OCI-LY1 (cell line): Measurements from ENCODE around the gene CLRN3.

ENCODE experiments used
- H2AFZ ChIP-seq: fragments of 200-600 bp; sonication (generic), shearing (Covaris generic); 2 replicates; pipeline ENCODE4 v1.6.0; 2014; ENCODE audit warnings: antibody characterized with exemption, mild to moderate bottlenecking, low read length
- H3F3A ChIP-seq: fragments of 200-600 bp; sonication (generic), shearing (Covaris generic); 2 replicates; pipeline ENCODE4 v1.6.0; 2014; ENCODE audit warnings: mild to moderate bottlenecking, antibody characterized with exemption, low read length, moderate library complexity; ENCODE audit not compliant: insufficient read depth
- H3K27ac ChIP-seq: fragments of 200-600 bp; sonication (generic); 2 replicates; pipeline ENCODE4 v1.5.1; 2014; ENCODE audit warnings: low read length, mixed run types, mild to moderate bottlenecking, low read depth; ENCODE audit not compliant: poor library complexity, severe bottlenecking
- H3K27me3 ChIP-seq: fragments of 200-600 bp; sonication (generic); 2 replicates; pipeline ENCODE4 v1.6.0; 2014; ENCODE audit warnings: antibody characterized with exemption, mild to moderate bottlenecking, low read length, moderate library complexity; ENCODE audit not compliant: insufficient read depth
- H3K36me3 ChIP-seq: fragments of 200-600 bp; sonication (generic); 2 replicates; pipeline ENCODE4 v1.6.1; 2014; ENCODE audit warnings: mild to moderate bottlenecking, antibody characterized with exemption, low read length, moderate library complexity, mixed read lengths; ENCODE audit not compliant: insufficient read depth
- H3K4me1 ChIP-seq: fragments of 200-600 bp; sonication (generic); 2 replicates; pipeline ENCODE4 v1.5.1; 2014; ENCODE audit warnings: mild to moderate bottlenecking, low read length, moderate library complexity; ENCODE audit not compliant: insufficient read depth, severe bottlenecking
- H3K4me2 ChIP-seq: fragments of 200-600 bp; sonication (generic), shearing (Covaris generic); 2 replicates; pipeline ENCODE4 v1.6.1; 2014; ENCODE audit warnings: low read length
- H3K4me3 ChIP-seq: fragments of 200-600 bp; sonication (generic); 2 replicates; pipeline ENCODE4 v1.5.1; 2014; ENCODE audit warnings: low read length, low read depth, mild to moderate bottlenecking, mixed read lengths; ENCODE audit not compliant: poor library complexity, severe bottlenecking
- H3K79me2 ChIP-seq: fragments of 200-600 bp; shearing (Covaris generic); 2 replicates; pipeline ENCODE4 v1.6.1; 2016; ENCODE audit warnings: mixed run types, low read length, mixed read lengths; ENCODE audit not compliant: insufficient read depth
- H3K9ac ChIP-seq: fragments of 200-600 bp; sonication (generic), shearing (Covaris generic); 2 replicates; pipeline ENCODE4 v1.6.1; 2014; ENCODE audit warnings: mild to moderate bottlenecking, low read length, mixed read lengths
- H3K9me2 ChIP-seq: fragments of 200-600 bp; sonication (generic), shearing (Covaris generic); 2 replicates; pipeline ENCODE4 v1.6.1; 2014; ENCODE audit warnings: low read depth, mild to moderate bottlenecking, low read length, mixed read lengths
- H3K9me3 ChIP-seq: fragments of 200-600 bp; shearing (Covaris generic); 2 replicates; pipeline ENCODE4 v1.6.1; 2014; ENCODE audit warnings: low read length, mixed read lengths
- H4K20me1 ChIP-seq: fragments of 200-600 bp; sonication (generic), shearing (Covaris generic); 2 replicates; pipeline ENCODE4 v1.6.0; 2016; ENCODE audit warnings: mild to moderate bottlenecking, low read length; ENCODE audit not compliant: insufficient read depth
- CTCF ChIP-seq: fragments of 200-600 bp; sonication (generic), shearing (Covaris generic); IDR thresholded peaks from 2 replicates; pipeline ENCODE4 v1.5.1; 2017; ENCODE audit warnings: mild to moderate bottlenecking, antibody characterized with exemption, low read length, moderate library complexity, mixed read lengths
- EZH2 ChIP-seq: fragments of 200-600 bp; sonication (generic), shearing (Covaris generic); IDR thresholded peaks from 2 replicates; pipeline ENCODE4 v1.8.0; 2017; ENCODE audit warnings: borderline replicate concordance, mixed run types, mild to moderate bottlenecking, antibody characterized with exemption, low read length, moderate library complexity, mixed read lengths

CLRN3 gene

GRCh38 chr10:127877116-127877515 is 15.6 kb downstream of the CLRN3 start:
- Histone ChIP-seq H3K4me2 (no peak overlapping the region), H3K79me2 (no peaks in the 10 kb centered on the region), H3K9ac (no peak overlapping the region), H3K9me2 (no peaks in the 10 kb centered on the region), H3K4me3 (no peak overlapping the region), H3K4me1 (no peaks in the 10 kb centered on the region), H3K27me3 (0 out of 2 replicates have a peak, but pooled peaks cover 4% of the 10 kb centered on the region), H2AFZ (no peak overlapping the region), H3K36me3 (no peaks in the 10 kb centered on the region), H3F3A (no peaks in the 10 kb centered on the region), H4K20me1 (no peaks in the 10 kb centered on the region), H3K9me3 (no peaks in the 10 kb centered on the region), H3K27ac (no peak overlapping the region)
- no peak for TF ChIP-seq EZH2
- TF ChIP-seq CTCF: no peak

GRCh38 chr10:127875916-127876315 is 16.8 kb downstream of the CLRN3 start:
- no peaks in the 10 kb centered on the region for H3K4me1 ChIP-seq
- no peak overlapping the region for H2AFZ ChIP-seq
- no peaks in the 10 kb centered on the region for H3K9me3 ChIP-seq
- H3K27ac ChIP-seq: no peak overlapping the region
- no peak overlapping the region for H3K9ac ChIP-seq
- no peak overlapping the region for H3K4me3 ChIP-seq
- H3K79me2 ChIP-seq: no peaks in the 10 kb centered on the region
- no peaks in the 10 kb centered on the region for H3K36me3 ChIP-seq
- H3K4me2 ChIP-seq: no peak overlapping the region
- no peaks in the 10 kb centered on the region for H3F3A ChIP-seq
- H3K27me3 ChIP-seq: 0 out of 2 replicates have a peak, but pooled peaks cover 4% of the 10 kb centered on the region
- no peaks in the 10 kb centered on the region for H3K9me2 ChIP-seq
- TF ChIP-seq CTCF (no peak), EZH2 (no peak)
- H4K20me1 ChIP-seq: no peaks in the 10 kb centered on the region

GRCh38 chr10:127875449-127875765 is 17.3 kb downstream of the CLRN3 start:
- Histone ChIP-seq H3K27ac (no peak overlapping the region), H3K9me2 (no peaks in the 10 kb centered on the region), H4K20me1 (no peaks in the 10 kb centered on the region), H3K27me3 (0 out of 2 replicates have a peak, but pooled peaks cover 4% of the 10 kb centered on the region), H3K9ac (no peak overlapping the region), H3K4me2 (no peak overlapping the region), H2AFZ (no peak overlapping the region), H3K79me2 (no peaks in the 10 kb centered on the region), H3K9me3 (no peaks in the 10 kb centered on the region), H3K36me3 (no peaks in the 10 kb centered on the region), H3F3A (no peaks in the 10 kb centered on the region), H3K4me3 (no peak overlapping the region), H3K4me1 (no peaks in the 10 kb centered on the region)
- TF ChIP-seq CTCF: no peak
- TF ChIP-seq EZH2: no peak
